HL-60 (cell line): Measurements from ENCODE around the gene SPACA5.
"Not testable (repeated sequence)": the region's sequence is repeated elsewhere in the genome, so short reads cannot be mapped to it uniquely, and the experiment has no call there.

Experiments used
- TF ChIP-seq, protein P1 (sequence below): IDR thresholded peaks from one replicate; pipeline ENCODE4 v1.5.1; 2011; ENCODE audit warnings: low read length, control low read depth, inconsistent platforms; ENCODE audit not compliant: insufficient read depth
- TF ChIP-seq, protein P2 (sequence below): IDR thresholded peaks from 2 replicates; pipeline ENCODE4 v1.6.1; 2012; ENCODE audit warnings: low read depth; ENCODE audit not compliant: insufficient replicate concordance

DNA sequence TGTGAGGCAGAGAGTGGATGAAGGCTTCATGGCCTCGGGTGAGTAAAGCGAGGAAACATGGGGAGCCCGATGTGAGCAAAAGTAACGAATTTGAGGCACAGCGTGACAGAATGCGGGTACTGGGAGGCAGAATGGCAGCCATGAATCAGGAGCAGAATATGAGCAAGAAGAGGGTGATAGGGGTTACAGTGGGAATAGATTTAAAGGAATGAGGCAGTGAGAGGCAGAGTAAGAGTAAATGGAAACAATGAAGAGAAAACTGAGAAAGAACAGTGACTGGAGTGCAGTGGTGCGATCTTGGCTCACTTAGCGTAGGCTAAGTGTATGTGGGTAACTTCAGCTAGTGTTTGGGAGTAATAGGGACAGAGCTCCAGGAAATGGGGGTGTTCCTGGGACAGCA is at the start of gene SPACA5:
- TF ChIP-seq, protein P1, sequence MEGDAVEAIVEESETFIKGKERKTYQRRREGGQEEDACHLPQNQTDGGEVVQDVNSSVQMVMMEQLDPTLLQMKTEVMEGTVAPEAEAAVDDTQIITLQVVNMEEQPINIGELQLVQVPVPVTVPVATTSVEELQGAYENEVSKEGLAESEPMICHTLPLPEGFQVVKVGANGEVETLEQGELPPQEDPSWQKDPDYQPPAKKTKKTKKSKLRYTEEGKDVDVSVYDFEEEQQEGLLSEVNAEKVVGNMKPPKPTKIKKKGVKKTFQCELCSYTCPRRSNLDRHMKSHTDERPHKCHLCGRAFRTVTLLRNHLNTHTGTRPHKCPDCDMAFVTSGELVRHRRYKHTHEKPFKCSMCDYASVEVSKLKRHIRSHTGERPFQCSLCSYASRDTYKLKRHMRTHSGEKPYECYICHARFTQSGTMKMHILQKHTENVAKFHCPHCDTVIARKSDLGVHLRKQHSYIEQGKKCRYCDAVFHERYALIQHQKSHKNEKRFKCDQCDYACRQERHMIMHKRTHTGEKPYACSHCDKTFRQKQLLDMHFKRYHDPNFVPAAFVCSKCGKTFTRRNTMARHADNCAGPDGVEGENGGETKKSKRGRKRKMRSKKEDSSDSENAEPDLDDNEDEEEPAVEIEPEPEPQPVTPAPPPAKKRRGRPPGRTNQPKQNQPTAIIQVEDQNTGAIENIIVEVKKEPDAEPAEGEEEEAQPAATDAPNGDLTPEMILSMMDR: not testable (repeated sequence)
- TF ChIP-seq, protein P2, sequence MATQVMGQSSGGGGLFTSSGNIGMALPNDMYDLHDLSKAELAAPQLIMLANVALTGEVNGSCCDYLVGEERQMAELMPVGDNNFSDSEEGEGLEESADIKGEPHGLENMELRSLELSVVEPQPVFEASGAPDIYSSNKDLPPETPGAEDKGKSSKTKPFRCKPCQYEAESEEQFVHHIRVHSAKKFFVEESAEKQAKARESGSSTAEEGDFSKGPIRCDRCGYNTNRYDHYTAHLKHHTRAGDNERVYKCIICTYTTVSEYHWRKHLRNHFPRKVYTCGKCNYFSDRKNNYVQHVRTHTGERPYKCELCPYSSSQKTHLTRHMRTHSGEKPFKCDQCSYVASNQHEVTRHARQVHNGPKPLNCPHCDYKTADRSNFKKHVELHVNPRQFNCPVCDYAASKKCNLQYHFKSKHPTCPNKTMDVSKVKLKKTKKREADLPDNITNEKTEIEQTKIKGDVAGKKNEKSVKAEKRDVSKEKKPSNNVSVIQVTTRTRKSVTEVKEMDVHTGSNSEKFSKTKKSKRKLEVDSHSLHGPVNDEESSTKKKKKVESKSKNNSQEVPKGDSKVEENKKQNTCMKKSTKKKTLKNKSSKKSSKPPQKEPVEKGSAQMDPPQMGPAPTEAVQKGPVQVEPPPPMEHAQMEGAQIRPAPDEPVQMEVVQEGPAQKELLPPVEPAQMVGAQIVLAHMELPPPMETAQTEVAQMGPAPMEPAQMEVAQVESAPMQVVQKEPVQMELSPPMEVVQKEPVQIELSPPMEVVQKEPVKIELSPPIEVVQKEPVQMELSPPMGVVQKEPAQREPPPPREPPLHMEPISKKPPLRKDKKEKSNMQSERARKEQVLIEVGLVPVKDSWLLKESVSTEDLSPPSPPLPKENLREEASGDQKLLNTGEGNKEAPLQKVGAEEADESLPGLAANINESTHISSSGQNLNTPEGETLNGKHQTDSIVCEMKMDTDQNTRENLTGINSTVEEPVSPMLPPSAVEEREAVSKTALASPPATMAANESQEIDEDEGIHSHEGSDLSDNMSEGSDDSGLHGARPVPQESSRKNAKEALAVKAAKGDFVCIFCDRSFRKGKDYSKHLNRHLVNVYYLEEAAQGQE: not testable (repeated sequence)
